ENCODE results near the gene VGF. TPM values are rescaled to one million over a fixed set of nuclear protein-coding genes. Genes with fewer than 3 reads are reported as not detected.

The VGF gene
- total and polyA plus RNA-seq, 2 experiments from 2014 or later = 0.18 to 1.2 TPM

DNA sequence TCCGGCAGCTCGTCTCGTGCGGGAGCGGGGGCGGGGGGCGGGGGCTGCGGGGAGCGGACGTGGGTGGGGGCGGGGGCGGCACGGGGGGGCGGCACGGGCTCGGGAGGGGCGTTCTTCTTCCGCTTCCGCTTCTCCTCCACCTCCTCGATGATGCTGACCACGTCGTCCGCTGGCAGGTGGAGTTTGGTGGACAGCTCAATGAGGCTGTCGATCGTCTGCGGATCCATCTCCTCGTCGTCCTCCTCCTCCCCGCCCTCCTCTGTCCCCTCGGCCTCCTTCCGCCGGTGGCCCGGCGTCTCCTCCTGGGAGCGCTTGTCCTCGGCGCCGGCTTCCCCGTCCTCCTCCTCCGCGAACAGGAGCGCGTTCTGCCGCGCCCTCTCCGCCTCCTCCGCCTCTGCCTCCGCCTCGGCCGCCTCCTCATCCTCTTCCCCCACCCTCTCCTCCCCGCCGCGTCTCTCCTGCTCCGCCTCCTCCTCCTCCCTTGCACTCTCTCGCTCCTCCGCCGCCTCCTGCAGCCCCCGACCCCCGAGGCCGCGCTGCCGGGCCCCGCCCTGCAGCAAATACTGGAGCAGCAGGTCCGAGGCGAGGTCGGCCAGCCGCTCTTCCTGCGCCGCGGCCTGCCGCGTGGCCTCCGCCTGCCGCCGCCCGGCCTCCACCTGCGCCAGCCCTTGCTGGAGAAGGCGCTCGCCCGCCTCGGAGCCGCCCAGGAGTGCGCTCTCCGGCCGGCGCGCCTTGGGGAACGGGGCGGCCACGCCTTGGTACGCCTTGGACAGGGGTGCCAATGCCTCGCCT lies 1.9 kb downstream of the VGF start:
- peaks cover 17% of the 10 kb centered on the region for H3K4me1 ChIP-seq (ENCODE audit: low read depth)
- no peak for DNase-seq (ENCODE audit: low read depth in 1 of 2, low spot score in 1 of 2)
- peak overlapping the region; percentile 7 for H3K4me3 ChIP-seq
- TF ChIP-seq, protein P1, sequence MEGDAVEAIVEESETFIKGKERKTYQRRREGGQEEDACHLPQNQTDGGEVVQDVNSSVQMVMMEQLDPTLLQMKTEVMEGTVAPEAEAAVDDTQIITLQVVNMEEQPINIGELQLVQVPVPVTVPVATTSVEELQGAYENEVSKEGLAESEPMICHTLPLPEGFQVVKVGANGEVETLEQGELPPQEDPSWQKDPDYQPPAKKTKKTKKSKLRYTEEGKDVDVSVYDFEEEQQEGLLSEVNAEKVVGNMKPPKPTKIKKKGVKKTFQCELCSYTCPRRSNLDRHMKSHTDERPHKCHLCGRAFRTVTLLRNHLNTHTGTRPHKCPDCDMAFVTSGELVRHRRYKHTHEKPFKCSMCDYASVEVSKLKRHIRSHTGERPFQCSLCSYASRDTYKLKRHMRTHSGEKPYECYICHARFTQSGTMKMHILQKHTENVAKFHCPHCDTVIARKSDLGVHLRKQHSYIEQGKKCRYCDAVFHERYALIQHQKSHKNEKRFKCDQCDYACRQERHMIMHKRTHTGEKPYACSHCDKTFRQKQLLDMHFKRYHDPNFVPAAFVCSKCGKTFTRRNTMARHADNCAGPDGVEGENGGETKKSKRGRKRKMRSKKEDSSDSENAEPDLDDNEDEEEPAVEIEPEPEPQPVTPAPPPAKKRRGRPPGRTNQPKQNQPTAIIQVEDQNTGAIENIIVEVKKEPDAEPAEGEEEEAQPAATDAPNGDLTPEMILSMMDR (IDR thresholded peaks at IDR 0.05; ENCODE audit: low read depth, low read length) = no peak
- H3K27me3 ChIP-seq = peaks cover 86% of the 10 kb centered on the region
- H3K9me3 ChIP-seq (ENCODE audit: low read depth) = no peaks in the 10 kb centered on the region
- no peak overlapping the region for H3K27ac ChIP-seq
- no peaks in the 10 kb centered on the region for H3K36me3 ChIP-seq

DNA sequence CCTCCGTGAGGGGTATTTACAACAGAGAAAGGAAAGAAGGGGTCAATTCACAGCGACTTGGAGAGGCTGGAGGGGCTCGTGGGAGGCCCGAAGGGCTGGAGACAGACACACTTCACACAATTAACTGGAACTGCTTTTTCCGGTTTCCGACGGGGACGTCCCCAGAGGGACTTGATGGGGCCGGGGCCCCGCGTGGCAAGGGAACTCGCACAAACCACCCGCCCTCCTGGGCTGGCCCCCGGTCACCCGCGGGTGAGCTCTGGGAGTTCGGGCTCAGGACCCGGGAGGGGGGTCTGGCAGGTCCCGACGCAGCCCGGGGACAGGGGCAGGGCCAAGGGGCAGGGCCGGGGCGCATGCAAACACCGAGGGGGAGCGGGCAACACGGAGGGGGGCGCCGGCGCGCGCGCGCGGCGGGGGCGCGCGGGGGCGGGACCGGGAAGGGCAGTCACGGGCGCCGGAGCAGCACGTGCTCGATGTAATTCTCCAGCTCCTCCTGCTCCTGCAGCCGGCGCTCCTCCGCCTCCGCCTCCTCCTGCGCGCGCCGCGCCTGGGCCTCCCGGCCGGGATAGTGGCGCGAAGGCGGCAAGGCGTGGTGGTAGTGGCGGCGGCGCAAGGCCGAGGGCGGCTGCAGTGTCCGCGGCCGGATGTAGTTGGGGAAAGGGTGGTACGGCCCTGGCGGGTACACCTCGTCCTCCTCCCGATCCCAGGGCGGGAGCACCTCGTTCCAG lies 2.7 kb downstream of the VGF start:
- Histone ChIP-seq H3K4me3 (peak overlapping the region; percentile 7), H3K9me3 (ENCODE audit: low read depth) (no peaks in the 10 kb centered on the region), H3K27me3 (peaks cover 78% of the 10 kb centered on the region), H3K36me3 (no peaks in the 10 kb centered on the region), H3K27ac (no peak overlapping the region), H3K4me1 (ENCODE audit: low read depth) (peaks cover 17% of the 10 kb centered on the region)
- peak; percentile 62 to 64 for DNase-seq (ENCODE audit: low read depth in 1 of 2, low spot score in 1 of 2)
- TF ChIP-seq, protein P1 (IDR thresholded peaks at IDR 0.05; ENCODE audit: low read depth, low read length) = no peak

DNA sequence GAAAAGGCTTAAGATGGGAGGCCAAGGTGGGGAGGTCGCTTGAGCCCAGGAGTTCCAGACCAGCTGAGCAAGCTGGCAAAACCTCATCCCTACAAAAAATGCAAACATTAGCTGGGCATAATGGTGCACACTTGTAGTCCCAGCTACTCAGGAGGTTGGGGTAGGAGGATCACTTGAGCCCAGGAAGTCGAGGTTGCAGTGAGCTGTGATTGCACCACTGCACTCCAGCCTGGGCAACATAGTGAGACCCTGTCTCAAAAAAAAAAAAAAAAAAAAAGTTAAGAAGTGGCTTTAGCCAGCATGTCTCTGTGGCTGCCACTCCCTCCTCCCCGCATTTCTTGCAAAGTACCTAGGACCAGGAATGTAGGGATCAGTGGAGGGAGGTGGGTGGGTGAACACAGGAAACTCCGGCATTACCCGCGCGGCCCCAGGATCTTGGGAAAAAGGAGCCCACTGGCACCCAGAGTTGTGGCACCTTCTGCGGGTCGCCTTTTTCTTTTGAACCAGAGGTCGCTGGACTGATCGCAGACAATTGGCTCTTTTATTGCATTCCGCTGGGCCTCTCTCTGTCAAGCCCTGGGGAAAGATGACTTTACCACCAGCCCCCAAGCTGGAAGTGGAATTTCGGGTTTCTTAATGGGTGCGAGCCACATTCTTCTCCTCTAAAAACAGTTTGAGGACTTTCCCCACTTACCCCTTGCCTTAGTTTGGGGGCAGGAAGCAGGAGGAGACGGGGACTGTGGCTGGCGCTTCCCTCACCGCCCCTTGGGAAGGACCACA lies 3.5 kb downstream of the VGF start:
- H3K27me3 ChIP-seq = peaks cover 70% of the 10 kb centered on the region
- peaks cover 17% of the 10 kb centered on the region for H3K4me1 ChIP-seq (ENCODE audit: low read depth)
- H3K27ac ChIP-seq = no peak overlapping the region
- no peak overlapping the region for H3K4me3 ChIP-seq
- no peaks in the 10 kb centered on the region for H3K36me3 ChIP-seq
- no peak for DNase-seq (ENCODE audit: low read depth in 1 of 2, low spot score in 1 of 2)
- TF ChIP-seq, protein P1 (IDR thresholded peaks at IDR 0.05; ENCODE audit: low read depth, low read length) = no peak
- H3K9me3 ChIP-seq (ENCODE audit: low read depth) = no peaks in the 10 kb centered on the region

DNA sequence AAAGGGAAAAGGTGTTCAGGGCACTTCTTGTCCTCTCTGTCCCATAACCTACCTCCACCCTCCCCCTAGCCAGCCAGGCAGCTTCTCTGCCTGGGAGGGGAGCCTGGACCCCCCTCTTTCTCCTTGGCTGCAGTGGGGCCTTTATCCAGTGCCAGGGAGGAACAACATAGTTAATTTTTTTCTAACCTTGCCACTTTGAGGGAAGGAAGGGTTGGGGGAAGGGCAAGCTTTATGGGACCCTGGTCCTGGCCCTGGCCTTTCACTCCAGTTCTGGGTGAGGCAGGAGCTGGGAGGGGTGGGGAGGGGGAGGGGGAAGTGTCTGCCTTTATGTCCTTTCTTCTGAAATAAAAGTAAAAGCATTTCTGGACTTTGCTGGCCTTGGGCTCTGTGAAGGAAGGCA lies 4.5 kb downstream of the VGF start:
- no peak for DNase-seq (ENCODE audit: low read depth in 1 of 2, low spot score in 1 of 2)
- Histone ChIP-seq H3K27me3 (peaks cover 60% of the 10 kb centered on the region), H3K9me3 (ENCODE audit: low read depth) (no peaks in the 10 kb centered on the region), H3K4me3 (no peak overlapping the region), H3K36me3 (no peaks in the 10 kb centered on the region), H3K27ac (no peak overlapping the region), H3K4me1 (ENCODE audit: low read depth) (peaks cover 15% of the 10 kb centered on the region)
- TF ChIP-seq, protein P1 (IDR thresholded peaks at IDR 0.05; ENCODE audit: low read depth, low read length) = no peak

Measured in cardiac muscle cell (in vitro differentiated cells and primary cell).